Naive B cell (primary cell): ENCODE measurements around the gene RGS9. TPM values are rescaled to one million over a fixed set of nuclear protein-coding genes. Genes with fewer than 3 reads are reported as not detected.
"Not testable (repeated sequence)": the region's sequence is repeated elsewhere in the genome, so short reads cannot be mapped to it uniquely, and the experiment has no call there.

Experiments used
- ATAC-seq, 2 donors: fragments of 150-1000 bp; cut with Tn5 transposase; 2 replicates each; pipeline ENCODE4 v1.10.0; 2021; ENCODE audit warnings: low read depth in 2 of 2, mild to moderate bottlenecking in 2 of 2, moderate library complexity in 2 of 2
- DNase-seq: peaks from one replicate; pipeline ENCODE4 v3.0.0; 2022
- H3K27ac Mint-ChIP-seq, 6 donors: one replicate each; pipeline ENCODE4 v1.8.0; 2020 to 2022; ENCODE audit warnings: mild to moderate bottlenecking in 6 of 6, mixed read lengths in 6 of 6, moderate library complexity in 5 of 6, inconsistent platforms in 2 of 6
- H3K27me3 Mint-ChIP-seq, 3 donors: one replicate each; pipeline ENCODE4 v1.8.0; 2021 to 2022; ENCODE audit warnings: mixed read lengths in 3 of 3, mild to moderate bottlenecking in 1 of 3
- H3K36me3 Mint-ChIP-seq, 2 donors: one replicate each; pipeline ENCODE4 v1.8.0; 2020 to 2022; ENCODE audit warnings: mixed read lengths in 2 of 2, inconsistent platforms in 1 of 2, mild to moderate bottlenecking in 1 of 2
- H3K4me1 Mint-ChIP-seq, 3 donors: one replicate each; pipeline ENCODE4 v1.8.0; 2020 to 2022; ENCODE audit warnings: mixed read lengths in 3 of 3, inconsistent platforms in 1 of 3, mild to moderate bottlenecking in 1 of 3, moderate library complexity in 1 of 3
- H3K4me3 Mint-ChIP-seq, 8 donors: one replicate each; pipeline ENCODE4 v1.8.0; 2020 to 2022; ENCODE audit warnings: mild to moderate bottlenecking in 8 of 8, mixed read lengths in 8 of 8, moderate library complexity in 8 of 8, inconsistent platforms in 2 of 8
- H3K9me3 Mint-ChIP-seq, 7 donors: one replicate each; pipeline ENCODE4 v1.8.0; 2020 to 2022; ENCODE audit warnings: mixed read lengths in 7 of 7, mild to moderate bottlenecking in 5 of 7, inconsistent platforms in 2 of 7, moderate library complexity in 1 of 7
- polyA plus RNA-seq, 6 donors: library from polyadenylated mRNA; unstranded; fragments of 300-500 nt; fragmentation: Illumina TruSeq; gene quantifications; one replicate each; pipeline ENCODE4 v1.2.3, GENCODE V29; 2021; ENCODE audit warnings: low read depth in 6 of 6

Gene RGS9
- polyA plus RNA-seq, 6 donors from 2014 or later: 1.2 TPM; not detected in 5

DNA sequence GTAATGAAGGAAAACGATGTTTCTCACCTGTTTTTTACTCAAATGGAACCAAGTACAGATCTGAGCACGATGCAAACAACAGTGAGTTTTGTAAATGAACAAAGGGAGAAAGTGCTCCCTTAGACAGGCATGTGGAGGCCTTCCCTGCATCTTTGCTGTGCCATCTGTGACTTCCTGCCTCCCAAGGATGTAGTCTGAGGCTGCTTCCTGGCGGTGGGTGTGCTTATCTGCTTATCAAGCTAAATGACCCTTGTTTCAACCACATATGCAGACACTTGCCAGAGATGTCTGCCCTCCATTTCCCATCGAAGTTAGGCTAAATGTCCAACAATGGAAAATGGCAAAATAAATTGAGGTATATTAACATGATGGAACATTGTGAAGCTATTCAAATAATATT, 34.6 kb downstream of the RGS9 start:
- Mint-ChIP-seq H3K4me1 (peaks cover 0 to 8% (median 3%) of the 10 kb centered on the region in 3 donors), H3K4me3 (no peak overlapping the region), H3K9me3 (peaks cover 0 to 4% (median 0%) of the 10 kb centered on the region in 7 donors), H3K36me3 (no peaks in the 10 kb centered on the region), H3K27me3 (peaks cover 2 to 5% (median 4%) of the 10 kb centered on the region in 3 donors), H3K27ac (peak overlapping the region in 1 of 6 donors; percentile 78)
- ATAC-seq: no peak
- DNase-seq: no peak

DNA sequence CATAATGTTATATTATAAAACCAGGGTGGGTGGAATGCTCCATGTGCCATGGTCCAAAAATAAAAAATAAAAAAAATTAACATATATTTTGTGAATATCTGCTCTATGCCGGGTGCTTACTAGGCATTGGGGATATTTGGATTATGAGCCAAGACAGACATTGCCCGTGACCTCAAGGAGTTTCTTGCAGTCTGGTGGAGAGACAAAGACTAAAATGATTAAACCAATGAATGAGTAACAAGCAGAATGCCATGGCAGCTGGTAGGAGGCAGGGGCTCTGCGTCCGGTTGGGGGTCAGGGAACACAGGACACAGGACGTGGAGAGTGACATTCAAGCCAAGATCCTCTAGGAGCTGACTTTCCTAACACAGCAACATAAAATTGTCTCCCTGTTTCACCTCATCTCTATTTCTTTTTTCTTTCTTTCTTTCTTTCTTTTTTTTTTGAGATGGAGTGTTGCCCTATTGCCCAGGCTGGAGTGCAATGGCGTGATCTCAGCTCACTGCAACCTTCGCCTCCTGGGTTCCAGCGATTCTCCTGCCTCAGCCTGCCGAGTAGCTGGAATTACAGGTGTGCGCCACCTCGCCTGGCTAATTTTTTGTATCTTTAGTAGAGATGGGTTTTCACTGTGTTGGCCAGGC, 35.4 kb downstream of the RGS9 start:
- peak overlapping the region in 1 of 8 donors; percentile 5 for H3K4me3 Mint-ChIP-seq
- peaks cover 0 to 11% (median 1%) of the 10 kb centered on the region in 7 donors for H3K9me3 Mint-ChIP-seq
- peaks cover 0 to 14% (median 12%) of the 10 kb centered on the region in 3 donors for H3K27me3 Mint-ChIP-seq
- no peak overlapping the region for H3K27ac Mint-ChIP-seq
- H3K36me3 Mint-ChIP-seq: peaks cover 0 to 8% of the 10 kb centered on the region in 2 donors
- DNase-seq (no peak), ATAC-seq (no peak)
- H3K4me1 Mint-ChIP-seq: peaks cover 0 to 8% (median 7%) of the 10 kb centered on the region in 3 donors

- Mint-ChIP-seq H3K4me1 (peaks cover 0 to 8% (median 7%) of the 10 kb centered on the region in 3 donors), H3K4me3 (peak overlapping the region in 1 of 8 donors; percentile 5), H3K27me3 (peaks cover 0 to 15% (median 12%) of the 10 kb centered on the region in 3 donors), H3K27ac (peak overlapping the region in 1 of 6 donors; percentile 61), H3K9me3 (peaks cover 0 to 11% (median 1%) of the 10 kb centered on the region in 7 donors), H3K36me3 (peaks cover 0 to 9% of the 10 kb centered on the region in 2 donors)
- DNase-seq (no peak), ATAC-seq (peak; percentile 25 to 41)
Measured at GRCh38 chr17:65173284-65173793, 36.2 kb downstream of the RGS9 start.

GRCh38 chr17:65173976-65174683, 37.0 kb downstream of the RGS9 start:
- peaks cover 0 to 15% (median 12%) of the 10 kb centered on the region in 3 donors for H3K27me3 Mint-ChIP-seq
- no peak overlapping the region for H3K4me3 Mint-ChIP-seq
- no peak for DNase-seq
- peaks cover 0 to 9% of the 10 kb centered on the region in 2 donors for H3K36me3 Mint-ChIP-seq
- H3K27ac Mint-ChIP-seq: no peak overlapping the region
- peaks cover 0 to 11% (median 1%) of the 10 kb centered on the region in 7 donors for H3K9me3 Mint-ChIP-seq
- peaks cover 0 to 8% (median 7%) of the 10 kb centered on the region in 3 donors for H3K4me1 Mint-ChIP-seq
- no peak for ATAC-seq

DNA sequence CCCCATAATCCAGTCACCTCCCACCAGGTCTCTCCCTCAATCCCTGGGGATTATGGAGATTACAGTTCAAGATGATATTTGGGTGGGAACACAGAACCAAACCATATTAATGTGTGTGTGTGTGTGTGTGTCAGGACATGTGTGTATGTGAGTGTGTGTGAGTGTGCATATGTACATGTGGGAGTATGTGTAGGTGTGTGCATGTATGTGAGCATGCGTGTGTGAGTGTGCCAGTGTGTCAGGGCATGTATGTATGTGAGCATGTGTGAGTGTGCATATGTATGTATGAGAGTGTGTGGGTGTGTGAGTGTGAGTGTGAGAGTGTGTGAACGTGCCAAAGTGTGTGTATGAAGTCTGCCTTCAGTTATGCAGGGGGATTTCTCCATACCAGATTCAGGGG, 37.8 kb downstream of the RGS9 start:
- Mint-ChIP-seq H3K4me3 (no peak overlapping the region), H3K27ac (no peak overlapping the region), H3K9me3 (peaks cover 0 to 11% (median 1%) of the 10 kb centered on the region in 7 donors), H3K36me3 (peaks cover 0 to 9% of the 10 kb centered on the region in 2 donors), H3K4me1 (peaks cover 0 to 10% (median 8%) of the 10 kb centered on the region in 3 donors), H3K27me3 (peaks cover 0 to 15% (median 12%) of the 10 kb centered on the region in 3 donors)
- DNase-seq: no peak
- ATAC-seq: no peak

DNA sequence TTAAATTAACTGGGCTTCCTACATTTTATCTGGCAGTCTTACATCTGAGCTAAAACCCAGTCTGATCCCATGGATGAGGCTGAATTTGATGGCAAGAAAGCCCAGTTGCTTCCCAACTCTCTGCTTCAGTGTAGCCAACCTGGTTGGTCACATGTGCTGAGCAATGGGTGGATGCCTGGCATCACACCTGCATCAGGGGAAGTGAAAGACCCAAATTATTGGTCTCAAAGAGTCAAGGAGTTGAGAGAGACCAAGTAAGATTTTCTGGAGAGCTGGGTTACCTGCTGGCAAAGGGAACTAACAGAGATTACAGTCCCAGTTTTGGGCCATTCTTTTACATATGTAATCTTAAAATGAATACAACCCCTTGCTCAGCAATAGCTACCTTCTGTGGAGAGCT, 38.8 kb downstream of the RGS9 start:
- peaks cover 0 to 11% (median 1%) of the 10 kb centered on the region in 7 donors for H3K9me3 Mint-ChIP-seq
- peaks cover 0 to 10% (median 8%) of the 10 kb centered on the region in 3 donors for H3K4me1 Mint-ChIP-seq
- H3K4me3 Mint-ChIP-seq: no peak overlapping the region
- peaks cover 0 to 15% (median 12%) of the 10 kb centered on the region in 3 donors for H3K27me3 Mint-ChIP-seq
- H3K36me3 Mint-ChIP-seq: peaks cover 0 to 9% of the 10 kb centered on the region in 2 donors
- DNase-seq: no peak
- no peak overlapping the region for H3K27ac Mint-ChIP-seq
- ATAC-seq: no peak

DNA sequence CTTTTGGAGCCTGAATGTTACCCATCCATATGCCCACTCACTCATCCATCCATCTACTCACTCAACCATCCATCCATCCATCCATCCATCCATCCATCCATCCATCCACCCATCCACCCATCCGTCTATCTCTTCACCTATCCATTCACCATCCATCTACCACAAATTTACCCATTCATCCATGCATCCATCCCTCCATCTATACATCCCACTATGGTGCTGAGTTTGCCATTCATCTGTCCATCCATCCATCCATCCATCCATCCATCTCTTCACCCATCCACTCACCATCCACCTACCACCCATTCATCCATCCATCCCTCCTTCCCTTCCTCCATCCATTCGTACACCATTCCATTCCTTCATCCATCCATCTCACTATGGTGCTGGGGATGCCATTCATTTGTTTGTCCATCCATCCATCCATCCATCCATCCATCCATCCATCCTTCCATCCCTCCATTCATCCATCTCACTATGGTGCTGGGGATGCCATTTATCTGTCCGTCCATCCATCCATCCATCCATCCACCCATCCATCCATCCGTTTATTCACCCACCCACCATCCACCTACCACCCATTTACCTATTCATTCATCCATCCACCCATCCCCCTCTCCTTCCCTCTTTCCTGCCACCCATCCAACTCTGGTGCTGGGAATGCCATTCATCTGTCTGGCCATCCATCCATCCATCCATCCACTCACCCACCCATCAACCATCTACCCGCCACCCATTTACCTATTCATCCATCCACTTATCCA, 39.7 kb downstream of the RGS9 start:
- Mint-ChIP-seq H3K4me1 (peaks cover 0 to 10% (median 8%) of the 10 kb centered on the region in 3 donors), H3K27me3 (peaks cover 0 to 15% (median 12%) of the 10 kb centered on the region in 3 donors), H3K9me3 (peaks cover 0 to 11% (median 1%) of the 10 kb centered on the region in 7 donors), H3K4me3 (no peak overlapping the region), H3K36me3 (peaks cover 0 to 9% of the 10 kb centered on the region in 2 donors), H3K27ac (no peak overlapping the region)
- ATAC-seq (no peak), DNase-seq (no peak)

DNA sequence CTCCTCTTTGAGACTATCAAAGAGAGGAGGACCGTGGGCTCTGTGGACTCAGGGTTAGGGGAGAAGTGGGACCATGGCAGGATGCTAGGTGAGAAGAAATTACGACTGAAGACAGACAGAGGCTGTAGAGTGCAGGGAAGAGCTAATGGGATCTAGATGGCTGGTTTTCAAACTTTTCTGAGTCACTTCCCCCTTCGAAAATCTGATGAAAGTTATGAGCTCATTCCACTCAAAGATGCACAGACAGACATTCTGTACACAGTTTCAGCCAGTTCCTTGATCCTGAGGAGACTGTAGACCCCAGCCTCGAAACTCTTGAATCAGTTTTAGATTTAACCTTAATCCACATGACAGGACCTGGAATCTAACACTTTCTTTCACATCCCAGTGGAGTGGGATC, 40.7 kb downstream of the RGS9 start:
- no peak for DNase-seq
- Mint-ChIP-seq H3K36me3 (peaks cover 0 to 9% of the 10 kb centered on the region in 2 donors), H3K4me1 (peaks cover 0 to 10% (median 8%) of the 10 kb centered on the region in 3 donors), H3K27ac (peak overlapping the region in 1 of 6 donors; percentile 66), H3K27me3 (peaks cover 0 to 15% (median 12%) of the 10 kb centered on the region in 3 donors), H3K4me3 (no peak overlapping the region), H3K9me3 (peaks cover 0 to 11% (median 1%) of the 10 kb centered on the region in 7 donors)
- no peak for ATAC-seq

DNA sequence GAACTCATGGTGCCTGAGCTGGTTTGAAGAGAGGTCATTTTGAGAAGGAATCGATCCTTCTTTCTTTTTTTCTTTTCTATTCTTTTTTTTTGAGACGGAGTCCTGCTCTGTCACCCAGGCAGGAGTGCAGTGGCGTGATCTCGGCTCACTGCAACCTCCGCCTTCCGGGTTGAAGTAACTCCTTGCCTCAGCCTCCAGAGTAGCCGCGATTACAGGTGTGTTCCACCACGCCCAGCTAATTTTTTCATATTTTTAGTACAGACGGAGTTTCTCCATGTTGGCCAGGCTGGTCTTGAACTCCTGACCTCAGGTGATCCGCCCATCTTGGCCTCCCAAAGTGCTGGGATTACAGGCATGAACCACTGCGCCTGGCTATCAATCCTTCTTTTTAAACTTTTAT, 43.1 kb downstream of the RGS9 start:
- not testable (repeated sequence) for H3K27ac Mint-ChIP-seq, H3K4me1 Mint-ChIP-seq

GRCh38 chr17:65180752-65181236, 43.6 kb downstream of the RGS9 start:
- not testable (repeated sequence) for H3K4me3 Mint-ChIP-seq, H3K4me1 Mint-ChIP-seq, H3K27ac Mint-ChIP-seq, H3K36me3 Mint-ChIP-seq, ATAC-seq, DNase-seq
- Mint-ChIP-seq H3K27me3 (peaks cover 0 to 27% (median 26%) of the 10 kb centered on the region in 3 donors), H3K9me3 (peaks cover 0 to 11% (median 1%) of the 10 kb centered on the region in 7 donors)

More for the DNA sequence above, 43.1 kb downstream of the RGS9 start:
- not testable (repeated sequence) for ATAC-seq, H3K36me3 Mint-ChIP-seq, H3K4me3 Mint-ChIP-seq, DNase-seq
- Mint-ChIP-seq H3K27me3 (peaks cover 0 to 26% (median 26%) of the 10 kb centered on the region in 3 donors), H3K9me3 (peaks cover 0 to 11% (median 1%) of the 10 kb centered on the region in 7 donors)

- no peak overlapping the region for H3K27ac Mint-ChIP-seq
- ATAC-seq (no peak), DNase-seq (no peak)
- H3K27me3 Mint-ChIP-seq: peaks cover 0 to 25% (median 25%) of the 10 kb centered on the region in 3 donors
- H3K4me3 Mint-ChIP-seq: peak overlapping the region in 1 of 8 donors; percentile 18
- H3K9me3 Mint-ChIP-seq: peaks cover 0 to 10% (median 1%) of the 10 kb centered on the region in 7 donors
- H3K36me3 Mint-ChIP-seq: peaks cover 0 to 9% of the 10 kb centered on the region in 2 donors
- peaks cover 0 to 7% (median 0%) of the 10 kb centered on the region in 3 donors for H3K4me1 Mint-ChIP-seq
Measured at GRCh38 chr17:65181237-65182061, 44.3 kb downstream of the RGS9 start.

DNA sequence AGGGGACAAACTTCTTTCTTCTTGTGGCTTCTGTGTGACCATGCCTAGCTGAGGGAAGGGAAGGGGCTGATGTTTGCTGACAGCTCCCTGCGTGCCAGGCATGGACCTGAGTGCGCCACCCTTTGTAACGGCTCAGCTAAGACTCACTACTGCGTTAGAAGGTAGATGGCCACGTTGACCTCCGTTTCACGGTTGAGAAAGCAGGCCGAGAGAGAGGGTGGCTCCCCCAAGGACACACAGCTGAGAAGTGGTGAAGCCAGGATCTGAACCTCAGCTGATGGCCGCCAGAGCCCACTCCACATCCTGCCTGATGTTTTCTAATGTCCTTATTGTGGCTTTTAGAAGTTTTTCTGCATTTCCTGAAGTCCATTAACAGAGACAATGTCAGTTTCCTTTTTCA, 45.1 kb downstream of the RGS9 start:
- no peak overlapping the region for H3K4me3 Mint-ChIP-seq
- H3K27ac Mint-ChIP-seq: no peak overlapping the region
- H3K36me3 Mint-ChIP-seq: peaks cover 0 to 5% of the 10 kb centered on the region in 2 donors
- H3K4me1 Mint-ChIP-seq: peaks cover 0 to 6% (median 0%) of the 10 kb centered on the region in 3 donors
- H3K27me3 Mint-ChIP-seq: peaks cover 0 to 17% (median 17%) of the 10 kb centered on the region in 3 donors
- no peak for ATAC-seq
- peaks cover 0 to 2% (median 0%) of the 10 kb centered on the region in 7 donors for H3K9me3 Mint-ChIP-seq
- no peak for DNase-seq
